GM21390 (cell line): ENCODE results near the gene DIP2C.
"Not testable (repeated sequence)": the region's sequence is repeated elsewhere in the genome, so short reads cannot be mapped to it uniquely, and the experiment has no call there.

Source experiments
- ATAC-seq: cut with Tn5 transposase; IDR thresholded peaks from one replicate; pipeline ENCODE4 v1.9.1; 2021; ENCODE audit not compliant: unreplicated experiment

DIP2C gene

GRCh38 chr10:525565-526315 is 163.7 kb downstream of the DIP2C start:
- no peak for ATAC-seq

DNA sequence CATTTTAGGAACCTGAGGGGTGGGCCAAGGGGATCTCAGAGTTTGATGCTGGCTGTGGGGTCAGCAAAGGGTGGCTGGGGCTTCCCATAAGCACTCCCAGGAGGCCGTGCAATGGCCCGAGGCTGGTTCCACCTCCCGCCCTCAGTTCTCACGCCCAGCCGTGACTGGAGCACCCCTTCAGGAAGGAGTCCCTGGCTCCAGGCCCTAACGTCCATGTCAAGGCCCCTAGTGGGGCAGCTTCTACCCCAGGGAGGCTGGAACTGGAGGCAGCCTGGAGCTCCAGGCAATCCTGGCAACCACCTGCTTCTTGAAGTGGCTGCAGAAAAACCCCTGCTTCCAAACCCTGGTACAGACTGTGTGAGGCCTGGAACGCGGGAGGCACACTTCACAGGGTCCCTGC is 165.5 kb downstream of the DIP2C start:
- no peak for ATAC-seq

GRCh38 chr10:522350-522749 is 167.1 kb downstream of the DIP2C start:
- ATAC-seq: no peak

DNA sequence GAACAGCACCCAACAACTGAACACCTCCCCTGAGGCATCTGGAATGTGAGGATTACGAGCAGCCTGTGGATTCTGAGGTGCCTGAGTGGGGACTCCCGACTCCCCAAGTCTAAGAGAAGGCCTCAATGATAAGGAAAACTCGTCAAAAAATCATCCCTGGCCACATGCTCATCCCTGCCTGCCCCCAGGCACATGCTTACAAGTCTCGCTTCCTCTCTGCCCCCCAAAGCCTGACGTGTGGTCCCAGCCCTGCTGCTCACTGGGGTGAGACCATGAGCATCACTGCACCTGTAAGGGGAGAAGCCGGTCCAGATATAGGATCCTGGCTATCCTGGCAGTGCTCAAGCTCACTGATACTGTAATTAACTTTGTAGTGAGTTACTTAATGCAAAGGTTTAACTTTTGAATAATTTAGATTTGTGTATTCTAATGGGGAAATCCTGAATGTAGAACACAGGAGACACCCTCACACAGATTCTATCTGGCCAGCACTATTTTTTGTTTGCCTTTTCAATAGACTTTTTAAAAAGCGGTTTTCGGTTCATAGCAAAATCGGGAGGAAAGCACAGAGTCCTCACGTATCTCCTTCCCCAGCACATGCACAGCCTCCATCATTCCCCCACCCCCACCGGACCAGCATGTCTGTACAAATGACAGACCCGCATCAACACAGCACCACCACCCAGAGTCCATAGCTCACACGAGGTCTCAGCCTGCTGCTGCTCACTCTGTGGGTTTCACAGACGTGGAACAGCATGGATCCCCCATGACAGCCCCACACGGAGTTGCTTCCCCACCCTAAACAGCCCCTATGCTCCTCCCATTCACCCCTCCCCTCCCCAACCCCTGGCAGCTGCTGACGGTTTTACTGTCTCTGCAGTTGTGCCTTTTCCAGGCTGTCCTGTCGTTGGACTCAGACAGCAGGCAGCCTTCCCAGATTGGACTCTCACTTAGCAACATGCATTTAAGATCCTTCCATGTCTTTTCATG is 167.9 kb downstream of the DIP2C start:
- no peak for ATAC-seq

DNA sequence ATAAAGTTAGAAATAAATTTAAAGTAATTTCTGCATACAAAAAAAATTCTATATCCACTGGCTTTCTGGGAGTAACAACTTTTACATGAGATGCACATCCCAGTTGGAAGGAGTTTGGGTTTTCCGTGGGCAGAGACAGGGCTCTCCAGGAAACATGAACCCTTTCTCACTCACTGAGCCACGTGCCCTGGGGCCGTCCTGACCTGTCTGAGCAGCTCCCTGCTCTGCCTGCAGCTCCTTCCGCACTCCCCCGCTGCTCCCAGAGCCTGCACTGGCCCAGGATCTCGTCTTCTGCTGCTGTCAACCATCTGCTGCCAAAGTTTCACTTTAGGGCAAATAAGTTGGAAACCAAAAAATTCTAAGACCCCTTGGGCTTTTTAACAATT is 169.1 kb downstream of the DIP2C start:
- no peak for ATAC-seq

GRCh38 chr10:519716-520401 is 169.6 kb downstream of the DIP2C start:
- ATAC-seq: no peak

- no peak for ATAC-seq
These were observed 170.3 kb downstream of the DIP2C start for GRCh38 chr10:519055-519715.

DNA sequence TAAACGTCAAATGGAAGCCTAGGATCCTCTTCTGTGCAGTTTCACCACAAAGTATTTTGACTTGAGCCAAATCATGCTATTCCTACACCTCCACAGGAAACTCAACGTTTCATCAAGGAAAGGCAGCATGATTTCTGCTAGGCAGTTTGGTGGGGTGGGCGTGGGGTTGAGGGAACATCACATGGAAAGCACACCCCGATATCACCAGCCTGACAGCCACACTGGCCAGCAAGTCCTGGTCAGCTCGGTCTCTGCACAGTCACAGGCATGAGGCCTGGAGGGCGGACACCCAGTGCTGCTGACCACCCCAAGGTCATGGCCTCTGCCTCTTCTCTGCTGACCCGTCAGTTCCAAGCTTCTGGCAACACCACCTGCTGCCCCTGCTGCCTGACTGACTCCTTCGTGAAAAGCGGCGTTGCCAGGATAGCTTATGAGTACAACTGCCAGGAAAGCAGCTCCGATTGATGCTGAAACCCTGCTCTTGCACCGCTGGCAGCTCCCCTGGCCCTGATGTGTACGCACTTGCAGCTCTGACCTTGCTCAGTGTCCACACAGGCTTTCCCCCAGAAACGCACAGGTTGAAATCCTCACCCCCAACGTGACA is 171.5 kb downstream of the DIP2C start:
- ATAC-seq: no peak

DNA sequence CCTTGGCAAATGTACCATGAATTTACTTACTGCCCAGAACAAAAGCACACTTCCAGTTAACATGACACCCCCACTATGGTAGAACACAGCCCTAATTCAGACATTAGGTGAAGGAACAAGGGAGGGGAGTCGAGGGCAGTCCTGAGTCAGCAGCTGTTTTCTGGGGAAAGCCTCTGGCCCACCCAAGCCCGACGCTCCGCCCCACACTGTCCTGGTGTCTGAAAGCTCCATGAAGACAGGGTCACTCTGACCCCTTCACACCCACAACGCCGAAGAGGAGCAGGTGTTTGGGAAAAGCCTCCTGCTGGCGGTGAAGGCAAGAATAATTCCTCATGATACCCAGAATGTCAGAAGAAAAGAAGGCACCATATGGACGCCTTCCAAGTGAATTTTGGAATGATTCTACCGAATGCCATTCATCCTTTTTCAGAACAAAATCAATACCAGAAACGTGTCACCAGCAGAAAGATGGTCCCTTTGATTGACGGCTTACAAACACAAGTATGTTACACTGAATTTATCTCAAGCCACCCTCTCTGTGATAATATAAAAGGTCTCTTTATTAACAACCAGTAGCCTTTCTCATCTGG is 172.1 kb downstream of the DIP2C start:
- no peak for ATAC-seq

DNA sequence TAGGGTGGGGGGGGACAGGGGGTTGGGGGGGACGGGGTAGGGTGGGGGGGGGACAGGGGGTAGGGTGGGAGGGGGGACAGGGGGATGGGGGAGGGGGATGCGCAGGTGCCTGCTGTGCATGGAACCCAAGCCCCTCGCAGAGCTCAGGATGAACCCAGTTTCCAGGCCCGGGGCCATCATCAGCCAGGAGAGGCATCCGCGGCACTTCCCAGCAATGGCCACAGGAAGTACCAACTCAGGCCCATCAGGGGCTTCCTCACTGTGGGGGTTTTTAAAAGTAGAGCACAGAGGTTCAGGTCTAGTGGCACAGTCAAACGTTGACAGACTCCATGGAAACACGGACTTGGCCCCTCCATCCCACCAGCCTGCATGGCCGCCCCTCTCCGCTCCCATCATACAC is 172.7 kb downstream of the DIP2C start:
- ATAC-seq: no peak

DNA sequence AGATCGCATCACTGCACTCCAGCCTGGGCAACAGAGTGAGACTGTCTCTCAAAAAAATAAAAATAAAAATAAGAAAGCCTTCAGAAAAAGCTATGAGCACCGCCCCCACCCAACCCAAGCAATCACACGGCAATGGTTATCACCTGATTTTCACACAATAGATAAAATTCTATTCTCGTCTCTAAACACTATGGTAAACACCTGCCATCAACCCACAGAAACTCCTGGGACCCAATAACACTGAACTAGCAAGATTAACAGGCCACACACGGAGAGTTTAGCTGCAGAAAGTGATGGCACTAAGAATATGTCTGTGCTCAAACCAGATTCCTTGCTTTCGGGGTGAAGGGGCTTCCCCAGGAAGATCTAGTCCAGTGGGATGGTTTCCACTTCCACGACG is 173.8 kb downstream of the DIP2C start:
- ATAC-seq: no peak

- no peak for ATAC-seq
These were observed 175.3 kb downstream of the DIP2C start for GRCh38 chr10:514137-514671.

- no peak for ATAC-seq
These were observed 176.1 kb downstream of the DIP2C start for GRCh38 chr10:513393-513792.

DNA sequence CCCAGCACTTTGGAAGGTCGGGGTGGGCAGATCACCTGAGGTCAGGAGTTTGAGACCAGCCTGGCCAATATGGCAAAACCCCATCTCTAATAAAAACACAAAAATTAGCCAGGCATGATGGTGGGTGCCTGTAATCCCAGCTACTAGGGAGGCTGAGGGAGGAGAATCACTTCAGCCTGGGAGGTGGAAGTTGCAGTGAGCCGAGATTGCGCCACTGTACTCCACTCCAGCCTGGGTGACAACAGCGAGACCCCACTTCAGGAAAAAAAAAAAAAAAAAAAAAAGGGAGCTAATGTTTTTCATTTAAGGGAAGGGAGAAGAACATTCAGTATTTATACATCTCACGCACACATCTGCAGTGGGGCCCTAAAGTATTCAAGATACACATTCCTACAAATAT is 176.8 kb downstream of the DIP2C start:
- not testable (repeated sequence) for ATAC-seq

DNA sequence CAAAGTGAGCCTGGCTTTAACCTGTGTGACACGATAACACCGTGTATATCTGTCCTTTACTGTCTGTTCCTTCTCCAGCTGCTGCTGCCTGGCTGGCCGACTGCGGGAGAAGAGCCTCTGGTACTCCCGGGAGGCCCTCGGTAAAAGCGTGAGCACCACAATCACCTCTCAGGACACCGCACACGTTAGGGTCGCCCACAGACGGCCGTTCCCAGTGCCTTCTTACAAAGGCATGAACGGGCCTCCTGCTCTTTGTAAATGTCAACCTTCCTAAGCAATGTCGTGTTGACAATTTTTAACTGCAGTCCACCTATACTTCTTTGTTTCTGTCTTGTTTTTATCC is 177.6 kb downstream of the DIP2C start:
- no peak for ATAC-seq

DNA sequence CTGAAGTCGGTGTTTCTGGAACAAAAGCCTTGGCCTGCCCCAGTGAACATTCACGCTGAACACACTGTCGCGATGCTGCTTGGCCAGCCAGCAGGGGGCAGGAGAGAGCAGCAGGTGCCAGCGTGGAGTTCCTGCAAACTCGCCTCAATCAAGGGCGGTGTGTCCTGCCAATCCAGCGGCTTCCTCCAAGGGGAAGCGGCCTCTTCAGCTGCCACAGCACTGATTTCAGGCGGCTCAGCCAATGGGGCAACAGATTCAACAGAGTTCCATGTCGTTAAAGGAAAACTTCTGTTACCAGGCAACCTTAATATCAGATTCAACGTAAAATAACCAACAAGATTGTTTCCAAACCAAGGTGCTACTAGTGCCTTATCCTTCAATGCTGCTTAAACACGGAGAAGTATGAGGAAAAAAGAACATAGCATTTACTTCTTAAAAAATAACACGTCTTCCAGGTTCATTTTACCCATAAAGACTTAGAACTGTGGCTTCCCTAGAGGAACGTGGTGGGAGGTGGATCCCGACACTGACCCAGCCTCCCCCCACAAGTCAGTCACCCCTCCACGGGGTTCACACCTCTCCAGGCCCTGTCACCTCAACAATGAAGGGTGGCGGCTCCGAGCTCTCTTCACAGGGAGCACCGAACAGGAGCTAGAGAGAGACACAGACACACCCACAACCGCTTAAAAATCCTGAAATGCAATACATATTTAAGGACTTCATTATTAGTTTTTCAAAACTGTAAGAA is 178.2 kb downstream of the DIP2C start:
- ATAC-seq: peak; percentile 78

DNA sequence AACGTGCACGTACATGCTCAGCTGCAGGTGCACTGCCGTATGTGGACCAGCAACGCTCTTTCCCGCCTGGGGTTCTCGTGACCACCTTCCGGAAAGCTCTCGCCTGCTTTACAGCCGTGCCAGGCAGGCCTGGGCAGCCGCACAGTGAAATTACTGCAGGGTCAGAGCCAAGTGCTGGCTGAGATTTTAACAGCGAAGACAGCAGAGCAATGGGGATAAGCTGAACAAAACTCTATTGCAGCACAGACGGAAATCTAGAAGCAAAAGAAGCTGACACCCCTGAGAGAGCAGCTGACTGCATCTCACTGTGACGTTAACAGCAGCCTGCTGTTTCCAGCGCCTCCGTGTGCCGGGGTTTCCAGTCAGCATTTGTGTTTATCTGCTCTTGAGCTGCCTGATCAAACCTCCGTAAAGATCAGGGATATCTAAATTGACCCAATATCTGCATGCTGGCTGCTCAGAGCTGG is 179.0 kb downstream of the DIP2C start:
- no peak for ATAC-seq

GRCh38 chr10:509361-510102 is 179.9 kb downstream of the DIP2C start:
- no peak for ATAC-seq

DNA sequence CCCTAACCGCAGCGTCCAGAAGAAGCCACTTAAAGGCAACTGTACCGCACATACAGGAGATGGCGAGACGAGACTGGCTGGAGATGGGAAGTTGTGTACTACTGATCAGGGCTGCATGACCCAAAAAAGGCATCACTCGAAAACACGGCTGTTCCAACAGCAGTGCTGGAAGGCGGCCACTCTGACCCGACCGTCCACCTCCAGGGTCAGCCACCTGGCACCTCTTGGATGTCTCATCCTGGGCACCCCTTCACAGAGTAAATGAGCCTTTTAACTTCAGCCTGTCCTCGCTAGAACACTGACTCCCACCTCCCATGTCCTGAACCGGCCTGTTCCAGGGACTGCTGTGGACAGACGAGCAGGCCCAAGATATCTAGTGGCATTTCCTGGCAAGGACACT is 180.7 kb downstream of the DIP2C start:
- ATAC-seq: no peak
